Neural cell (in vitro differentiated cells): Measurements from ENCODE around the gene NPM1. TPM values are rescaled to one million over a fixed set of nuclear protein-coding genes. Genes with fewer than 3 reads are reported as not detected.
"Not testable (repeated sequence)": the region's sequence is repeated elsewhere in the genome, so short reads cannot be mapped to it uniquely, and the experiment has no call there.

ENCODE experiments used
- H2AFZ ChIP-seq: fragments of 200-600, 300-800 bp; sonication (generic), shearing (Covaris generic); 2 replicates; pipeline ENCODE4 v1.6.0; 2014; ENCODE audit warnings: low read depth, mild to moderate bottlenecking, antibody characterized with exemption, low read length, moderate library complexity
- H3F3A ChIP-seq: fragments of 200-600 bp; shearing (Covaris generic); 2 replicates; pipeline ENCODE4 v1.6.1; 2016; ENCODE audit warnings: mild to moderate bottlenecking, moderate library complexity, mixed read lengths, antibody characterized with exemption, low read length; ENCODE audit not compliant: insufficient read depth, poor library complexity, severe bottlenecking
- H3K27ac ChIP-seq: fragments of 200-600, 300-800 bp; sonication (generic), shearing (Covaris generic); 2 replicates; pipeline ENCODE4 v1.5.1; 2014; ENCODE audit warnings: mild to moderate bottlenecking, low read length, moderate library complexity
- H3K27me3 ChIP-seq: fragments of 300-800, 200-600 bp; sonication (generic), shearing (Covaris generic); 2 replicates; pipeline ENCODE4 v1.6.0; 2014; ENCODE audit warnings: mild to moderate bottlenecking, low read depth, low read length, moderate library complexity; ENCODE audit not compliant: insufficient read depth
- H3K36me3 ChIP-seq: fragments of 300-800, 200-600 bp; sonication (generic), shearing (Covaris generic); 2 replicates; pipeline ENCODE4 v1.5.1; 2014; ENCODE audit warnings: mild to moderate bottlenecking, antibody characterized with exemption, low read length, moderate library complexity; ENCODE audit not compliant: insufficient read depth
- H3K4me2 ChIP-seq: fragments of 300-800, 200-600 bp; sonication (generic), shearing (Covaris generic); 2 replicates; pipeline ENCODE4 v1.6.0; 2014; ENCODE audit warnings: mild to moderate bottlenecking, low read length
- H3K4me3 ChIP-seq: fragments of 300-800, 200-600 bp; sonication (generic), shearing (Covaris generic); 2 replicates; pipeline ENCODE4 v1.5.1; 2014; ENCODE audit warnings: mild to moderate bottlenecking, low read length, moderate library complexity
- H3K79me2 ChIP-seq: fragments of 200-600 bp; shearing (Covaris generic); replicated peaks from 2 replicates; pipeline ENCODE4 v1.6.0; 2014; ENCODE audit warnings: mild to moderate bottlenecking, low read length, moderate library complexity; ENCODE audit not compliant: insufficient read depth
- H3K9ac ChIP-seq: fragments of 300-800, 200-600 bp; sonication (generic), shearing (Covaris generic); 2 replicates; pipeline ENCODE4 v1.6.1; 2016; ENCODE audit warnings: mild to moderate bottlenecking, low read length, mixed read lengths
- H3K9me2 ChIP-seq: fragments of 200-600 bp; shearing (Covaris generic); 2 replicates; pipeline ENCODE4 v1.6.1; 2016; ENCODE audit warnings: mild to moderate bottlenecking, low read length, mixed read lengths; ENCODE audit not compliant: insufficient read depth
- H3K9me3 ChIP-seq: fragments of 200-600, 300-800 bp; sonication (generic), shearing (Covaris generic); 2 replicates; pipeline ENCODE4 v1.6.1; 2016; ENCODE audit warnings: mild to moderate bottlenecking, mixed run types, low read length, moderate library complexity, mixed read lengths
- H4K20me1 ChIP-seq: fragments of 200-600 bp; shearing (Covaris generic); 2 replicates; pipeline ENCODE4 v1.6.1; 2016; ENCODE audit warnings: mild to moderate bottlenecking, mixed run types; ENCODE audit not compliant: insufficient read depth
- CTCF ChIP-seq: fragments of 450-650 bp; IDR thresholded peaks from 2 replicates; pipeline ENCODE4 v1.5.1; 2014; ENCODE audit warnings: antibody characterized with exemption, mild to moderate bottlenecking, moderate library complexity; ENCODE audit not compliant: poor library complexity, severe bottlenecking
- EP300 ChIP-seq: fragments of 450-650 bp; conservative IDR thresholded peaks from 2 replicates; pipeline ENCODE4 v1.6.1; 2014; ENCODE audit warnings: antibody characterized with exemption, mild to moderate bottlenecking, moderate library complexity; ENCODE audit not compliant: poor library complexity, severe bottlenecking
- EZH2 ChIP-seq: fragments of 200-600, 300-800 bp; shearing (Covaris generic), sonication (generic); IDR thresholded peaks from 2 replicates; pipeline ENCODE4 v1.6.1; 2014; ENCODE audit warnings: antibody characterized with exemption, low read length, borderline replicate concordance, mild to moderate bottlenecking; ENCODE audit not compliant: insufficient read depth, poor library complexity, severe bottlenecking
- MXI1 ChIP-seq: fragments of 450-650 bp; conservative IDR thresholded peaks from 2 replicates; pipeline ENCODE4 v1.6.1; 2014; ENCODE audit warnings: antibody characterized with exemption, mild to moderate bottlenecking; ENCODE audit not compliant: poor library complexity, severe bottlenecking
- POLR2AphosphoS5 ChIP-seq: IDR thresholded peaks from 2 replicates; pipeline ENCODE4 v1.6.1; 2012
- RAD21 ChIP-seq: fragments of 450-650 bp; conservative IDR thresholded peaks from 2 replicates; pipeline ENCODE4 v1.6.1; 2014; ENCODE audit warnings: antibody characterized with exemption, mild to moderate bottlenecking, moderate library complexity
- SMC3 ChIP-seq: fragments of 450-650 bp; conservative IDR thresholded peaks from 2 replicates; pipeline ENCODE4 v1.6.1; 2014; ENCODE audit warnings: antibody characterized with exemption, mild to moderate bottlenecking, moderate library complexity; ENCODE audit not compliant: poor library complexity
- TAF1 ChIP-seq: IDR thresholded peaks from 2 replicates; pipeline ENCODE4 v1.6.1; 2012; ENCODE audit warnings: low read depth
- polyA plus RNA-seq: library from polyadenylated mRNA; depleted of rRNA; stranded (reverse); fragments of >200 nt; gene quantifications from 2 replicates; pipeline ENCODE4 v1.2.3, GENCODE V29; 2014
- TF ChIP-seq, protein P1 (sequence below): IDR thresholded peaks from 2 replicates; pipeline ENCODE4 v1.6.1; 2012; ENCODE audit warnings: borderline replicate concordance

NPM1 gene
- polyA plus RNA-seq, 1 donor from 2014 or later = 1,141 TPM

DNA sequence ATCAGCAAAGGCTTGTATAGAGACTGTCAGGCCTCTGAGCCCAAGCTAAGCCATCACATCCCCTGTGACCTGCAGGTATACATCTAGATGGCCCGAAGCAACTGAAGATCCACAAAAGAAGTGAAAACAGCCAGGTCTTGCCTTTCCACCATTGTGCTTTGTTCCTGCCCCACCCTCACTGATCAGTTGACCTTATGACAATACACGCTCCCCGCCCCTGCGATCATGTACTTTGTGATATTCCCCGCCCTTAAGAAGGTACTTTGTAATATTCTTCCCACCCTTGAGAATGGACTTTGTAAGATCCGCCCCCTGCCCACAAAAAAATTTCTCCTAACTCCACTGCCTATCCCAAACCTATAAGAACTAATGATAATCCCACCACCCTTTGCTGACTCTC lies 18.6 kb upstream of the NPM1 start:
- Histone ChIP-seq H3K79me2 (no peaks in the 10 kb centered on the region), H3K36me3 (no peaks in the 10 kb centered on the region), H2AFZ (no peak overlapping the region), H3F3A (no peaks in the 10 kb centered on the region), H4K20me1 (no peaks in the 10 kb centered on the region), H3K9ac (no peak overlapping the region), H3K27ac (no peak overlapping the region), H3K9me2 (no peaks in the 10 kb centered on the region), H3K4me3 (no peak overlapping the region), H3K27me3 (no peaks in the 10 kb centered on the region), H3K4me2 (no peak overlapping the region), H3K9me3 (no peaks in the 10 kb centered on the region)
- TF ChIP-seq RAD21 = no peak
- TF ChIP-seq EP300 = no peak
- TF ChIP-seq, protein P1, sequence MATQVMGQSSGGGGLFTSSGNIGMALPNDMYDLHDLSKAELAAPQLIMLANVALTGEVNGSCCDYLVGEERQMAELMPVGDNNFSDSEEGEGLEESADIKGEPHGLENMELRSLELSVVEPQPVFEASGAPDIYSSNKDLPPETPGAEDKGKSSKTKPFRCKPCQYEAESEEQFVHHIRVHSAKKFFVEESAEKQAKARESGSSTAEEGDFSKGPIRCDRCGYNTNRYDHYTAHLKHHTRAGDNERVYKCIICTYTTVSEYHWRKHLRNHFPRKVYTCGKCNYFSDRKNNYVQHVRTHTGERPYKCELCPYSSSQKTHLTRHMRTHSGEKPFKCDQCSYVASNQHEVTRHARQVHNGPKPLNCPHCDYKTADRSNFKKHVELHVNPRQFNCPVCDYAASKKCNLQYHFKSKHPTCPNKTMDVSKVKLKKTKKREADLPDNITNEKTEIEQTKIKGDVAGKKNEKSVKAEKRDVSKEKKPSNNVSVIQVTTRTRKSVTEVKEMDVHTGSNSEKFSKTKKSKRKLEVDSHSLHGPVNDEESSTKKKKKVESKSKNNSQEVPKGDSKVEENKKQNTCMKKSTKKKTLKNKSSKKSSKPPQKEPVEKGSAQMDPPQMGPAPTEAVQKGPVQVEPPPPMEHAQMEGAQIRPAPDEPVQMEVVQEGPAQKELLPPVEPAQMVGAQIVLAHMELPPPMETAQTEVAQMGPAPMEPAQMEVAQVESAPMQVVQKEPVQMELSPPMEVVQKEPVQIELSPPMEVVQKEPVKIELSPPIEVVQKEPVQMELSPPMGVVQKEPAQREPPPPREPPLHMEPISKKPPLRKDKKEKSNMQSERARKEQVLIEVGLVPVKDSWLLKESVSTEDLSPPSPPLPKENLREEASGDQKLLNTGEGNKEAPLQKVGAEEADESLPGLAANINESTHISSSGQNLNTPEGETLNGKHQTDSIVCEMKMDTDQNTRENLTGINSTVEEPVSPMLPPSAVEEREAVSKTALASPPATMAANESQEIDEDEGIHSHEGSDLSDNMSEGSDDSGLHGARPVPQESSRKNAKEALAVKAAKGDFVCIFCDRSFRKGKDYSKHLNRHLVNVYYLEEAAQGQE = no peak
- TF ChIP-seq CTCF = no peak
- TF ChIP-seq TAF1 = no peak
- no peak for TF ChIP-seq EZH2
- no peak for TF ChIP-seq SMC3
- TF ChIP-seq MXI1 = no peak
- TF ChIP-seq POLR2AphosphoS5 = no peak

- Histone ChIP-seq H3F3A (no peaks in the 10 kb centered on the region), H3K9me3 (no peaks in the 10 kb centered on the region), H4K20me1 (no peaks in the 10 kb centered on the region), H3K79me2 (no peaks in the 10 kb centered on the region), H3K36me3 (no peaks in the 10 kb centered on the region), H3K9ac (no peak overlapping the region), H3K4me3 (no peak overlapping the region), H3K9me2 (no peaks in the 10 kb centered on the region), H2AFZ (no peak overlapping the region), H3K27ac (no peak overlapping the region), H3K27me3 (no peaks in the 10 kb centered on the region), H3K4me2 (no peak overlapping the region)
- TF ChIP-seq RAD21 = no peak
- TF ChIP-seq EZH2 = no peak
- no peak for TF ChIP-seq POLR2AphosphoS5
- no peak for TF ChIP-seq CTCF
- no peak for TF ChIP-seq MXI1
- TF ChIP-seq, protein P1 = no peak
- TF ChIP-seq EP300 = no peak
- TF ChIP-seq SMC3 = no peak
- no peak for TF ChIP-seq TAF1
These were observed 17.8 kb upstream of the NPM1 start for GRCh38 chr5:171369898-171370297.

- H3K36me3 ChIP-seq, H3K27me3 ChIP-seq, H2AFZ ChIP-seq, H3K4me2 ChIP-seq, H3F3A ChIP-seq, H3K27ac ChIP-seq, H3K4me3 ChIP-seq, H3K79me2 ChIP-seq, H3K9me2 ChIP-seq, H4K20me1 ChIP-seq, H3K9me3 ChIP-seq, H3K9ac ChIP-seq: not testable (repeated sequence)
These were observed 16.8 kb upstream of the NPM1 start for GRCh38 chr5:171370881-171371280.
